Sigmoid colon (tissue), 4 donors: ENCODE measurements around the gene RHBDF2.

Source experiments
- EP300 ChIP-seq, 4 donors: sonication (generic); formaldehyde crosslinking; IDR thresholded peaks; one replicate each; pipeline ENCODE4 v1.6.1; 2017; ENCODE audit warnings: antibody characterized with exemption in 4 of 4
- POLR2A ChIP-seq, 2 donors: fragments of 450-650 bp; IDR thresholded peaks; one replicate each; pipeline ENCODE4 v1.6.1; 2016; ENCODE audit warnings: antibody characterized with exemption in 2 of 2, mild to moderate bottlenecking in 2 of 2, moderate library complexity in 2 of 2

GRCh38 chr17:76535788-76536510 is 34.7 kb upstream of the RHBDF2 start:
- TF ChIP-seq EP300 (IDR thresholded peaks at IDR 0.05) (no peak), POLR2A (IDR thresholded peaks at IDR 0.05) (no peak)
